IMR-90 (cell line): ENCODE data around the gene SUSD6. TPM values are rescaled to one million over a fixed set of nuclear protein-coding genes. Genes with fewer than 3 reads are reported as not detected.

Source experiments
- ATAC-seq: fragments of 200-7000 bp; cut with Tn5 transposase; 2 replicates; pipeline ENCODE4 v1.9.1; 2020; ENCODE audit warnings: low read depth, mild to moderate bottlenecking, moderate library complexity
- BruUV-seq: library from RNA; stranded (reverse); fragments of 400-500 nt; replicated peaks from 2 replicates; lab custom pipeline; 2021; lab: Mats Ljungman, UMichigan
- CTCF ChIA-PET: fragments of 300-600 bp; formaldehyde crosslinking; extraction: SDS; loops from one replicate; lab custom pipeline; 2021; ENCODE audit warnings: antibody characterized with exemption; lab: Yijun Ruan, JAX
- POLR2A ChIA-PET: fragments of 300-600 bp; sonication (Branson Sonifier 250); formaldehyde crosslinking; loops from one replicate; lab custom pipeline; 2022; ENCODE audit warnings: antibody characterized with exemption; ENCODE audit not compliant: unreplicated experiment; lab: Charles Lee
- DNase-seq: peaks from one replicate; pipeline ENCODE4 v3.0.0; 2013
- H2AFZ ChIP-seq: replicated peaks from 2 replicates; pipeline ENCODE3; 2013; ENCODE audit warnings: low read length, mild to moderate bottlenecking; ENCODE audit not compliant: poor library complexity
- H2AK5ac ChIP-seq: 2 replicates; pipeline ENCODE4 v1.6.1; 2013; ENCODE audit warnings: low read depth, low read length, inconsistent platforms
- H2AK9ac ChIP-seq: replicated peaks from 2 replicates; pipeline ENCODE3; 2013; ENCODE audit warnings: mild to moderate bottlenecking, low read depth, low read length, moderate library complexity; ENCODE audit not compliant: poor library complexity
- H2BK120ac ChIP-seq: 2 replicates; pipeline ENCODE4 v1.6.1; 2013; ENCODE audit warnings: low read depth, low read length, inconsistent platforms
- H2BK15ac ChIP-seq: 3 replicates; pipeline ENCODE4 v1.6.1; 2013; ENCODE audit warnings: low read depth, low read length, inconsistent platforms
- H2BK20ac ChIP-seq: 2 replicates; pipeline ENCODE4 v1.6.1; 2013; ENCODE audit warnings: low read depth, mild to moderate bottlenecking, inconsistent platforms, low read length, moderate library complexity
- H2BK5ac ChIP-seq: 2 replicates; pipeline ENCODE4 v1.6.1; 2013; ENCODE audit warnings: mild to moderate bottlenecking, low read depth, low read length, inconsistent platforms; ENCODE audit not compliant: poor library complexity, severe bottlenecking
- H3K14ac ChIP-seq: replicated peaks from 2 replicates; pipeline ENCODE4 v1.6.1; 2013; ENCODE audit warnings: low read depth, low read length, inconsistent platforms
- H3K18ac ChIP-seq: 2 replicates; pipeline ENCODE4 v1.6.1; 2013; ENCODE audit warnings: low read depth, low read length, control low read depth
- H3K23ac ChIP-seq: 2 replicates; pipeline ENCODE4 v1.6.1; 2013; ENCODE audit warnings: low read depth, low read length, inconsistent platforms
- H3K27ac ChIP-seq: 2 replicates; pipeline ENCODE4 v1.5.1; 2013; ENCODE audit warnings: mild to moderate bottlenecking, control low read depth, low read length; ENCODE audit not compliant: insufficient read depth
- H3K27me3 ChIP-seq: 2 replicates; pipeline ENCODE4 v1.6.1; 2013; ENCODE audit warnings: low read length; ENCODE audit not compliant: control insufficient read depth, insufficient read depth
- H3K36me3 ChIP-seq: 2 replicates; pipeline ENCODE4 v1.6.1; 2013; ENCODE audit warnings: low read length, mixed read lengths; ENCODE audit not compliant: control insufficient read depth, insufficient read depth
- H3K4ac ChIP-seq: 2 replicates; pipeline ENCODE4 v1.6.1; 2013; ENCODE audit warnings: low read depth, low read length, inconsistent platforms
- H3K4me1 ChIP-seq: 2 replicates; pipeline ENCODE4 v1.6.1; 2013; ENCODE audit warnings: low read length, mixed read lengths; ENCODE audit not compliant: control insufficient read depth, insufficient read depth
- H3K4me2 ChIP-seq: 2 replicates; pipeline ENCODE4 v1.6.1; 2013; ENCODE audit warnings: low read depth, mild to moderate bottlenecking, control low read depth, low read length, moderate library complexity
- H3K4me3 ChIP-seq: 2 replicates; pipeline ENCODE4 v1.5.1; 2013; ENCODE audit warnings: low read depth, mild to moderate bottlenecking, control low read depth, low read length, moderate library complexity; ENCODE audit not compliant: insufficient read depth
- H3K56ac ChIP-seq: 2 replicates; pipeline ENCODE4 v1.6.1; 2013; ENCODE audit warnings: low read length, inconsistent platforms; ENCODE audit not compliant: insufficient read depth; ENCODE audit errors: extremely low read depth
- H3K79me1 ChIP-seq, 2 experiments: 2 replicates each; pipeline ENCODE4 v1.6.1; 2013; ENCODE audit warnings: low read length in 2 of 2, inconsistent platforms in 1 of 2, low read depth in 1 of 2
- H3K9ac ChIP-seq: 2 replicates; pipeline ENCODE4 v1.6.1; 2013; ENCODE audit warnings: low read depth, low read length, control low read depth
- H3K9me1 ChIP-seq: 2 replicates; pipeline ENCODE4 v1.6.1; 2013; ENCODE audit warnings: low read length, inconsistent platforms; ENCODE audit not compliant: insufficient read depth
- H3K9me3 ChIP-seq: 2 replicates; pipeline ENCODE4 v1.6.1; 2013; ENCODE audit warnings: low read length; ENCODE audit not compliant: control insufficient read depth, insufficient read depth
- H4K20me1 ChIP-seq: 2 replicates; pipeline ENCODE4 v1.6.1; 2013; ENCODE audit warnings: low read length, inconsistent platforms; ENCODE audit not compliant: insufficient read depth
- H4K5ac ChIP-seq: 2 replicates; pipeline ENCODE4 v1.6.1; 2013; ENCODE audit warnings: mild to moderate bottlenecking, low read depth, low read length, control low read depth
- H4K8ac ChIP-seq, 2 experiments: 2 replicates each; pipeline ENCODE4 v1.6.1; 2013; ENCODE audit warnings: low read depth in 2 of 2, low read length in 2 of 2, control low read depth in 1 of 2, inconsistent platforms in 1 of 2
- H4K91ac ChIP-seq: 2 replicates; pipeline ENCODE4 v1.6.1; 2013; ENCODE audit warnings: low read depth, low read length, inconsistent platforms; ENCODE audit not compliant: insufficient read depth
- BHLHE40 ChIP-seq: fragments of 150-350 bp; IDR thresholded peaks from 2 replicates; pipeline ENCODE4 v1.6.1; 2016; ENCODE audit warnings: mild to moderate bottlenecking, low read depth, low read length
- CEBPB ChIP-seq: IDR thresholded peaks from 2 replicates; pipeline ENCODE4 v1.6.1; 2012; ENCODE audit warnings: low read depth, low read length, improper control_type of control experiment
- CHD1 ChIP-seq: IDR thresholded peaks from 2 replicates; pipeline ENCODE4 v1.6.1; 2012; ENCODE audit warnings: low read depth, low read length, improper control_type of control experiment
- CTCF ChIP-seq: conservative IDR thresholded peaks from 2 replicates; pipeline ENCODE4 v1.5.1; 2012; ENCODE audit warnings: mild to moderate bottlenecking, low read depth, low read length, improper control_type of control experiment
- FOS ChIP-seq: fragments of 150-350 bp; IDR thresholded peaks from 2 replicates; pipeline ENCODE4 v1.6.1; 2016; ENCODE audit warnings: low read depth, low read length
- MAFK ChIP-seq: IDR thresholded peaks from 2 replicates; pipeline ENCODE4 v1.6.1; 2012; ENCODE audit warnings: low read depth, low read length, improper control_type of control experiment
- MAZ ChIP-seq: IDR thresholded peaks from 2 replicates; pipeline ENCODE4 v1.6.1; 2012; ENCODE audit warnings: low read depth, mild to moderate bottlenecking, low read length, improper control_type of control experiment, moderate library complexity, borderline replicate concordance
- MXI1 ChIP-seq: IDR thresholded peaks from 2 replicates; pipeline ENCODE4 v1.6.1; 2012; ENCODE audit warnings: low read depth, mild to moderate bottlenecking, low read length, moderate library complexity, borderline replicate concordance
- NFE2L2 ChIP-seq: fragments of 150-350 bp; IDR thresholded peaks from 2 replicates; pipeline ENCODE4 v1.6.1; 2016; ENCODE audit warnings: low read depth, mild to moderate bottlenecking, low read length
- POLR2A ChIP-seq: IDR thresholded peaks from 2 replicates; pipeline ENCODE4 v1.6.1; 2012; ENCODE audit warnings: mild to moderate bottlenecking, low read depth, low read length
- RFX5 ChIP-seq: IDR thresholded peaks from 2 replicates; pipeline ENCODE4 v1.8.0; 2012; ENCODE audit warnings: low read depth, mild to moderate bottlenecking, low read length, moderate library complexity
- SMC3 ChIP-seq: fragments of 150-350 bp; IDR thresholded peaks from 2 replicates; pipeline ENCODE4 v1.6.1; 2016; ENCODE audit warnings: low read depth, mild to moderate bottlenecking, antibody characterized with exemption, low read length, moderate library complexity
- USF2 ChIP-seq: fragments of 150-350 bp; IDR thresholded peaks from 2 replicates; pipeline ENCODE4 v1.6.1; 2017; ENCODE audit warnings: mild to moderate bottlenecking, antibody characterized with exemption, low read length, low read depth
- WGBS, 2 experiments: methylation state at CpG; one replicate each; pipeline versions ENCODE4 v1.1.5 to v1.1.7; 2013; ENCODE audit warnings: missing lambda C conversion rate in 2 of 2; ENCODE audit not compliant: insufficient read length in 1 of 2; ENCODE audit errors: extremely low coverage in 2 of 2; 5-methylcytosine and 5-hydroxymethylcytosine counted together
- dilution Hi-C: fragments of 300-500 bp; cut with HindIII; formaldehyde crosslinking; loops from one replicate; pipeline ENCODE4 v1.14.3; 2018; ENCODE audit warnings: low sequenced_read_pairs; ENCODE audit not compliant: unreplicated experiment
- in situ Hi-C: fragments of 300-500 bp; cut with MboI; formaldehyde crosslinking; loops from 3 replicates; pipeline ENCODE4 v1.14.3; 2019; ENCODE audit warnings: low sequenced_read_pairs, inconsistent platforms, mixed read lengths
- intact Hi-C: fragments of 100-400 bp; cut with micrococcal nuclease; formaldehyde crosslinking; loops from 2 replicates; pipeline ENCODE4 v1.10.0; 2022
- polyA plus RNA-seq, 3 experiments: library from polyadenylated mRNA; depleted of rRNA; stranded (reverse); fragments of >200 nt; gene quantifications; 2 replicates each; pipeline ENCODE4 v1.2.3, GENCODE V29; 2012; ENCODE audit warnings: low replicate concordance in 1 of 3
- total RNA-seq: library from RNA; depleted of rRNA; stranded (reverse); fragments of >200 nt; gene quantifications from 2 replicates; pipeline ENCODE4 v1.2.3, GENCODE V29; 2012
- TF ChIP-seq, protein P1 (sequence below): fragments of 150-350 bp; IDR thresholded peaks from 2 replicates; pipeline ENCODE4 v1.6.1; 2016; ENCODE audit warnings: low read depth, mild to moderate bottlenecking, low read length, moderate library complexity, borderline replicate concordance

SUSD6 gene
- total and polyA plus RNA-seq, 2 of the 4 experiments (the other 2 are of a cell fraction): 2.3 to 10.1 TPM

DNA sequence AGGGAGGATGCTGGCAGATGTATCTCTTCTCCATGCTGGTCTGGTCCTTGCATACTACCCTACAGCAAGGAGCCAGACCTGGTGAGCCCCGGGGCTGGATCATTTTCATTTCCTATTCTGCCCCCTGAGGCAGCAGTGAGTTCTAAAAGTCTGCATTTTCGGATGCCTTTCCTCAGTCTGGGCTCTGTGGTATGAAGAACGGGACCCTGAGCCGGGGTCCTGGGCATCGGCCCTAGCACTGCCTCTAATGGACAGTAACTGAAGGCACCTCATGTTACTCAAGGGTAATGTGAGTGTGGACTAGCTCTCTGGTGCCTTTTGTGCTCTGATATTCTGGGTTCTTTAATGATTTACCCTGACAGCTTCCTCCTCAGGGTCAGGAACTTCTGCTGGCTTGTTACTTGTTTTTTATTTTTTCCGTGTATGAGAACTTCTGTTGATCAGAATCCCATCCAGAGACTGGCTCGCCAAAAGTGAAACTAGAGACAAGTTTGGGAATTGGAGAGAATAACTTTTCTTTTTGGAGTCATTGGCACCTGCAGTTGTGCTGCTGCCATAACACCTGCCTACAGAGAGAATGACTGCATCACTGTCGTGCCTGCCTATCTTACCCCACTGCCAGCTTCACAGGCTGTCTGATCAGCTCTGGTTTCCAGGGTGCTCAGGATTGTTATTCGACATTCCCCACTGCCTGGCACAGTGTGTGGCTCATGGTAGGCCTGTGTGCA, 62.3 kb downstream of the SUSD6 start:
- dilution Hi-C loops: no loop called here

More for the DNA sequence above, 62.3 kb downstream of the SUSD6 start:
- Histone ChIP-seq H2BK15ac (no peak overlapping the region), H4K5ac (no peak overlapping the region), H3K27ac (no peak overlapping the region), H3K9me1 (peaks cover 21% of the 10 kb centered on the region; the same call in 1 of the 2 replicates), H3K14ac (no peak overlapping the region), H3K79me1 (peaks cover 54 to 83% of the 10 kb centered on the region in 2 experiments), H3K9me3 (no peaks in the 10 kb centered on the region), H3K36me3 (no peaks in the 10 kb centered on the region), H2BK120ac (no peak overlapping the region), H3K4me1 (peaks cover 2% of the 10 kb centered on the region; the same call in 1 of the 2 replicates), H2BK5ac (no peak overlapping the region), H4K8ac (no peak overlapping the region), H2BK20ac (no peak overlapping the region), H3K18ac (no peak overlapping the region), H4K20me1 (peaks cover 38% of the 10 kb centered on the region), H2AFZ (no peak overlapping the region), H3K27me3 (no peaks in the 10 kb centered on the region), H2AK5ac (no peak overlapping the region), H3K56ac (no peak overlapping the region), H3K9ac (no peak overlapping the region), H3K23ac (no peak overlapping the region), H4K91ac (no peak overlapping the region), H3K4me3 (no peak overlapping the region), H3K4me2 (no peak overlapping the region), H3K4ac (no peak overlapping the region), H2AK9ac (no peak overlapping the region)
- WGBS, 2 experiments: no CpG with 5 or more reads among the region's 9 CpGs
- TF ChIP-seq CEBPB (no peak), MAZ (no peak), FOS (no peak), NFE2L2 (no peak), SMC3 (no peak), CTCF (no peak), CHD1 (no peak), POLR2A (no peak), USF2 (no peak), RFX5 (no peak), MAFK (no peak), BHLHE40 (no peak), MXI1 (no peak)
- TF ChIP-seq, protein P1, sequence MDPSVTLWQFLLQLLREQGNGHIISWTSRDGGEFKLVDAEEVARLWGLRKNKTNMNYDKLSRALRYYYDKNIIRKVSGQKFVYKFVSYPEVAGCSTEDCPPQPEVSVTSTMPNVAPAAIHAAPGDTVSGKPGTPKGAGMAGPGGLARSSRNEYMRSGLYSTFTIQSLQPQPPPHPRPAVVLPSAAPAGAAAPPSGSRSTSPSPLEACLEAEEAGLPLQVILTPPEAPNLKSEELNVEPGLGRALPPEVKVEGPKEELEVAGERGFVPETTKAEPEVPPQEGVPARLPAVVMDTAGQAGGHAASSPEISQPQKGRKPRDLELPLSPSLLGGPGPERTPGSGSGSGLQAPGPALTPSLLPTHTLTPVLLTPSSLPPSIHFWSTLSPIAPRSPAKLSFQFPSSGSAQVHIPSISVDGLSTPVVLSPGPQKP: no peak
- ATAC-seq (no peak), DNase-seq (no peak)
- in situ Hi-C loops: no loop called here
- BruUV-seq: no TSS peak
- POLR2A ChIA-PET: no interaction called here
- CTCF ChIA-PET: no interaction called here
- intact Hi-C loops: no loop called here
